Osteoblast (primary cell): ENCODE measurements around the gene SLC2A8. TPM values are rescaled to one million over a fixed set of nuclear protein-coding genes. Genes with fewer than 3 reads are reported as not detected.

Experiments used
- DNase-seq: peaks from one replicate; pipeline ENCODE4 v3.0.0; 2011; ENCODE audit warnings: low spot score, mixed read lengths; ENCODE audit not compliant: insufficient read length; ENCODE audit errors: missing footprints
- H2AFZ ChIP-seq: 2 replicates; pipeline ENCODE4 v1.6.0; 2011; ENCODE audit warnings: mild to moderate bottlenecking, low read length
- H3K27ac ChIP-seq: 2 replicates; pipeline ENCODE4 v1.5.1; 2011; ENCODE audit warnings: mild to moderate bottlenecking, low read depth, low read length, moderate library complexity
- H3K27me3 ChIP-seq: 2 replicates; pipeline ENCODE4 v1.6.0; 2012; ENCODE audit warnings: mild to moderate bottlenecking, control low read depth, inconsistent platforms, low read length, moderate library complexity; ENCODE audit not compliant: insufficient read depth
- H3K36me3 ChIP-seq: 2 replicates; pipeline ENCODE4 v1.5.1; 2011; ENCODE audit warnings: mild to moderate bottlenecking, low read length, control low read depth, moderate library complexity; ENCODE audit not compliant: insufficient read depth
- H3K4me1 ChIP-seq: 2 replicates; pipeline ENCODE4 v1.5.1; 2011; ENCODE audit warnings: mild to moderate bottlenecking, low read length, control low read depth, moderate library complexity; ENCODE audit not compliant: insufficient read depth
- H3K4me2 ChIP-seq: 2 replicates; pipeline ENCODE4 v1.6.0; 2011; ENCODE audit warnings: mild to moderate bottlenecking, low read length; ENCODE audit not compliant: insufficient read depth
- H3K4me3 ChIP-seq: fragments of 200-600 bp; sonication (generic); 3 replicates; pipeline ENCODE4 v1.5.1; 2012; ENCODE audit warnings: mild to moderate bottlenecking, low read length, inconsistent platforms; ENCODE audit not compliant: insufficient read depth
- H3K79me2 ChIP-seq: 2 replicates; pipeline ENCODE4 v1.6.0; 2012; ENCODE audit warnings: mild to moderate bottlenecking, low read length, control low read depth, inconsistent platforms; ENCODE audit not compliant: insufficient read depth
- H3K9me3 ChIP-seq: 2 replicates; pipeline ENCODE4 v1.5.1; 2011; ENCODE audit warnings: low read depth, low read length, control low read depth
- H4K20me1 ChIP-seq: 2 replicates; pipeline ENCODE4 v1.6.0; 2012; ENCODE audit warnings: mild to moderate bottlenecking, low read length, control low read depth; ENCODE audit not compliant: insufficient read depth
- total RNA-seq: library from RNA; depleted of rRNA; stranded (reverse); fragments of >200 nt; gene quantifications from 2 replicates; pipeline ENCODE4 v1.2.3, GENCODE V29; 2012
- TF ChIP-seq, protein P1 (sequence below): IDR thresholded peaks from 2 replicates; pipeline ENCODE4 v1.5.1; 2011; ENCODE audit warnings: mild to moderate bottlenecking, low read depth, low read length, moderate library complexity; ENCODE audit errors: extremely low read depth

SLC2A8 gene
- 5.4 and 6.8 TPM in 2 replicates for total RNA-seq

DNA sequence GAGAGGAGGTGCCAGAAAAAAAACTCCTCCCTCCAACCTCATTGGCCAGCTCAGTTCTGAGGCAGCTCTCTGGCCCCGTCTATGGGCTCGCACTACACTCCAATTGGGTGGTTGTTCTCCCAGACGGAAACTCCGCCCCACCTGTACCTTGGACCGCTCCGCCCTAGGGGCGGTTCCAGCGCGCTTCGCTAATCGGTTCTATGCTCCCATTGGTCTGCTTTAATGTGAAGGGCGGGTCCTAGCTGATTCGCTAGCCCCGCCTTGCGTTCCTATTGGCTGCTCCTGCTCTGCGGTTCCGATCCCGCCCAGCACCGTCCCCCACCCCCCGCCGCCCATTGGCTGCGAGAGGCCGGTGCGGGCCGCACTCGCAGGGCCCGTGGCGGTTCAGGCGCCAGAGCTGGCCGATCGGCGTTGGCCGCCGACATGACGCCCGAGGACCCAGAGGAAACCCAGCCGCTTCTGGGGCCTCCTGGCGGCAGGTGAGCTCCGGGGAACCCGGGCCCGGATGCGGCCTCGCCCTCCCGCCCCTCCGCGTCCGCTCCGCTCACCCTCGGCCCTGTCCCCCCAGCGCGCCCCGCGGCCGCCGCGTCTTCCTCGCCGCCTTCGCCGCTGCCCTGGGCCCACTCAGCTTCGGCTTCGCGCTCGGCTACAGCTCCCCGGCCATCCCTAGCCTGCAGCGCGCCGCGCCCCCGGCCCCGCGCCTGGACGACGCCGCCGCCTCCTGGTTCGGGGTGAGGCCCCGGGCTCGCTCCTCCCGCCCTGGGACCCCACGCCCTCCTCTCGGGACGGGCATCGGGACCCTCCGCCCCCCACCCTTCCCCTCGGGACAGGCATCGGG is at the start of gene SLC2A8:
TSS of gene SLC2A8 (plus strand) at position 362 of the 838 bp plus-strand sequence. CDS start at position 424, 62 bp downstream.
- Histone ChIP-seq H3K4me2 (peak within 1 kb of the TSS; percentile 84), H3K27ac (peak within 1 kb of the TSS; percentile 23), H3K27me3 (peaks cover 10% of the 10 kb centered on the region), H3K9me3 (no peaks in the 10 kb centered on the region), H2AFZ (peak within 1 kb of the TSS; percentile 91), H4K20me1 (peaks cover 12% of the 10 kb centered on the region), H3K4me1 (peaks cover 7% of the 10 kb centered on the region), H3K36me3 (no peaks in the 10 kb centered on the region), H3K79me2 (peaks cover 7% of the 10 kb centered on the region), H3K4me3 (peak within 1 kb of the TSS; percentile 77)
- DNase-seq = peak; percentile 99
- TF ChIP-seq, protein P1, sequence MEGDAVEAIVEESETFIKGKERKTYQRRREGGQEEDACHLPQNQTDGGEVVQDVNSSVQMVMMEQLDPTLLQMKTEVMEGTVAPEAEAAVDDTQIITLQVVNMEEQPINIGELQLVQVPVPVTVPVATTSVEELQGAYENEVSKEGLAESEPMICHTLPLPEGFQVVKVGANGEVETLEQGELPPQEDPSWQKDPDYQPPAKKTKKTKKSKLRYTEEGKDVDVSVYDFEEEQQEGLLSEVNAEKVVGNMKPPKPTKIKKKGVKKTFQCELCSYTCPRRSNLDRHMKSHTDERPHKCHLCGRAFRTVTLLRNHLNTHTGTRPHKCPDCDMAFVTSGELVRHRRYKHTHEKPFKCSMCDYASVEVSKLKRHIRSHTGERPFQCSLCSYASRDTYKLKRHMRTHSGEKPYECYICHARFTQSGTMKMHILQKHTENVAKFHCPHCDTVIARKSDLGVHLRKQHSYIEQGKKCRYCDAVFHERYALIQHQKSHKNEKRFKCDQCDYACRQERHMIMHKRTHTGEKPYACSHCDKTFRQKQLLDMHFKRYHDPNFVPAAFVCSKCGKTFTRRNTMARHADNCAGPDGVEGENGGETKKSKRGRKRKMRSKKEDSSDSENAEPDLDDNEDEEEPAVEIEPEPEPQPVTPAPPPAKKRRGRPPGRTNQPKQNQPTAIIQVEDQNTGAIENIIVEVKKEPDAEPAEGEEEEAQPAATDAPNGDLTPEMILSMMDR = no peak

DNA sequence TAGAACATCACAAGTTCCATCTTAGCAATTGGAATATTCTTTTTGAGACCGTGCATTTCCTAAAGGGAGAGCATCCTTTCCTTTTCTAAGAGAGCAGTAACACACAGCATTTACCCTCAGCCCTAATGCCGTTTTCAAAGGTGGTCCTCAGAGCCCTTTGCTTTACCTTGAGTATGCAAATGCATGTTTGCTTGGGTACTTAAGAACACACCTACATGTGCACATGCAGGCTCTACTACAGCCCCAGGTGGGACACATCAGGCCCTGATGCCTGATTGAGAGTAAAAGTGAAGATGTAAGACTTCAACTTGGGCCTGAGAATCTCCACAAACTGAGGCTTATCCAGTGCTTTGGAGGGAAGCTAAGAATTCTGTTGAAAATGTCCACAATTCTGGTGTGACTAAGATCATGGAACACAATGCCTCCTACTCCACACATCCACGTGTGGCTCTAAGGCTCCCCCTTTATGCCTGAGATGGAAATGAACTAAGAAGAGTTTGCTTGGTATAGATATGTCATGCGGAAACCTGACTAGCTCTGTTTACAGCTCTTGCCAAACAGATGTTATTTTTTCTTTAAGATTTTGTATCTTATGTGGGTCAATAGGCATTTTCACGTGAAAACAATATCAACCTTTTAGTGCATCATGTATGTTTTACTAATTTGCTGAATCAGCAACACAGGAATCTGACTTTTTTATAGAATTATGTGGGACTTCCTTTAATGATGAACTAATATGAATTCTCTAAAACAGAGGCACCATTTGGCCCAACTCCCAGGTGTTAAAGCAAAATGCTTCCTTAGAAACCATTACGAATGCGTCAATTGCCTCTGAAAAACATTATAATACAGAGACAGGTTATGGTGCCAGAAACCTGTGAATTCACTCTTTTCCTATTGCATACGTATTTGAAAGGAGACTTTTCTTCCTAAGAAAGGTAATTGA is 48.9 kb upstream of the SLC2A8 start:
- Histone ChIP-seq H3K9me3 (no peaks in the 10 kb centered on the region), H3K36me3 (no peaks in the 10 kb centered on the region), H3K4me3 (no peak overlapping the region), H4K20me1 (no peaks in the 10 kb centered on the region), H3K27ac (no peak overlapping the region), H3K4me1 (no peaks in the 10 kb centered on the region), H2AFZ (no peak overlapping the region), H3K4me2 (no peak overlapping the region), H3K79me2 (no peaks in the 10 kb centered on the region), H3K27me3 (peaks cover 3% of the 10 kb centered on the region)
- no peak for DNase-seq
- TF ChIP-seq, protein P1 = peak; percentile 65

DNA sequence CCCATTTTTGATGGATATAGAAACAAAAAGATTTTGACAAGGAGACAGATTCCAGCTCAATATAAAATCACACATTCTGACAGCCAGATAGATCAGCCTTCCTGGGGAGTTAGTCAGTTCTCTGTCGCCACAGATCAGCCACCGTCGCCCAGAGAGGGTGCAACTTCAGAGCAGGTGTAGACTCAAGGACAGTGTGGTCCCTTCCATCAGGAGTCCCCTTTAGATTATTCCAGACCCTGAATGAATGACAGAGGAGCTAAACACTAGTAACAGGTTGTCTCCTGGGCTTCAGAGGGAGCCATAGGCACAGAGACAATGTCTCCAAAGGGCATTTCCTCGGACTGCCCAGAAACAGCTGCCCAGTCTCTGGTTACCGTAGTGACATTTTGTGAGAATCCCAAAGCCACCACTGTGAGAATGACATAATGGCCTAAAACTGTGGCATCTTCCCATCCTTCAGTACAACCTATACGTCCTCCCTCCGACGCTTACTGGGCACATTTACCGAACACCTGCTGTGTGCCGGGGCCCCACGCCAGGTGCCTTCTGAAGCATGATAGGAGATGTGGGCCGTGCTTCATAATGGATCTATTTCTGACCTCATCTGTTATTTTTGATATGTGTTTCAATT is 47.4 kb upstream of the SLC2A8 start:
- Histone ChIP-seq H3K79me2 (no peaks in the 10 kb centered on the region), H3K36me3 (no peaks in the 10 kb centered on the region), H4K20me1 (no peaks in the 10 kb centered on the region), H3K9me3 (no peaks in the 10 kb centered on the region), H3K27me3 (peaks cover 3% of the 10 kb centered on the region), H3K4me2 (no peak overlapping the region), H3K4me1 (no peaks in the 10 kb centered on the region), H3K4me3 (no peak overlapping the region), H2AFZ (no peak overlapping the region), H3K27ac (no peak overlapping the region)
- DNase-seq = no peak
- TF ChIP-seq, protein P1 = no peak
